Osteoblast (primary cell): ENCODE measurements around the gene OVAAL. TPM values are rescaled to one million over a fixed set of nuclear protein-coding genes. Genes with fewer than 3 reads are reported as not detected.

Source experiments
- DNase-seq: peaks from one replicate; pipeline ENCODE4 v3.0.0; 2011; ENCODE audit warnings: low spot score, mixed read lengths; ENCODE audit not compliant: insufficient read length; ENCODE audit errors: missing footprints
- H2AFZ ChIP-seq: 2 replicates; pipeline ENCODE4 v1.6.0; 2011; ENCODE audit warnings: mild to moderate bottlenecking, low read length
- H3K27ac ChIP-seq: 2 replicates; pipeline ENCODE4 v1.5.1; 2011; ENCODE audit warnings: mild to moderate bottlenecking, low read depth, low read length, moderate library complexity
- H3K27me3 ChIP-seq: 2 replicates; pipeline ENCODE4 v1.6.0; 2012; ENCODE audit warnings: mild to moderate bottlenecking, control low read depth, inconsistent platforms, low read length, moderate library complexity; ENCODE audit not compliant: insufficient read depth
- H3K36me3 ChIP-seq: 2 replicates; pipeline ENCODE4 v1.5.1; 2011; ENCODE audit warnings: mild to moderate bottlenecking, low read length, control low read depth, moderate library complexity; ENCODE audit not compliant: insufficient read depth
- H3K4me1 ChIP-seq: 2 replicates; pipeline ENCODE4 v1.5.1; 2011; ENCODE audit warnings: mild to moderate bottlenecking, low read length, control low read depth, moderate library complexity; ENCODE audit not compliant: insufficient read depth
- H3K4me2 ChIP-seq: 2 replicates; pipeline ENCODE4 v1.6.0; 2011; ENCODE audit warnings: mild to moderate bottlenecking, low read length; ENCODE audit not compliant: insufficient read depth
- H3K4me3 ChIP-seq: fragments of 200-600 bp; sonication (generic); 3 replicates; pipeline ENCODE4 v1.5.1; 2012; ENCODE audit warnings: mild to moderate bottlenecking, low read length, inconsistent platforms; ENCODE audit not compliant: insufficient read depth
- H3K79me2 ChIP-seq: 2 replicates; pipeline ENCODE4 v1.6.0; 2012; ENCODE audit warnings: mild to moderate bottlenecking, low read length, control low read depth, inconsistent platforms; ENCODE audit not compliant: insufficient read depth
- H3K9me3 ChIP-seq: 2 replicates; pipeline ENCODE4 v1.5.1; 2011; ENCODE audit warnings: low read depth, low read length, control low read depth
- H4K20me1 ChIP-seq: 2 replicates; pipeline ENCODE4 v1.6.0; 2012; ENCODE audit warnings: mild to moderate bottlenecking, low read length, control low read depth; ENCODE audit not compliant: insufficient read depth
- CTCF ChIP-seq: IDR thresholded peaks from 2 replicates; pipeline ENCODE4 v1.5.1; 2011; ENCODE audit warnings: mild to moderate bottlenecking, low read depth, low read length, moderate library complexity; ENCODE audit errors: extremely low read depth
- total RNA-seq: library from RNA; depleted of rRNA; stranded (reverse); fragments of >200 nt; gene quantifications from 2 replicates; pipeline ENCODE4 v1.2.3, GENCODE V29; 2012

OVAAL gene
- total RNA-seq, 1 donor, result not detected

GRCh38 chr1:180560868-180561600 lies 2.3 kb downstream of the OVAAL start:
- no peaks in the 10 kb centered on the region for H3K79me2 ChIP-seq
- H3K27ac ChIP-seq, result peak overlapping the region; percentile 41
- peaks cover 31% of the 10 kb centered on the region for H3K4me1 ChIP-seq
- no peak for TF ChIP-seq CTCF
- H3K36me3 ChIP-seq, result no peaks in the 10 kb centered on the region
- H3K4me2 ChIP-seq, result peak overlapping the region; percentile 25
- H3K27me3 ChIP-seq, result no peaks in the 10 kb centered on the region
- no peaks in the 10 kb centered on the region for H3K9me3 ChIP-seq
- H2AFZ ChIP-seq, result no peak overlapping the region
- DNase-seq, result peak; percentile 47
- no peaks in the 10 kb centered on the region for H4K20me1 ChIP-seq
- H3K4me3 ChIP-seq, result no peak overlapping the region

GRCh38 chr1:180562640-180563025 lies 3.9 kb downstream of the OVAAL start:
- Histone ChIP-seq H3K79me2 (no peaks in the 10 kb centered on the region), H3K36me3 (no peaks in the 10 kb centered on the region), H3K27me3 (no peaks in the 10 kb centered on the region), H3K4me3 (no peak overlapping the region), H4K20me1 (no peaks in the 10 kb centered on the region), H3K4me2 (peak overlapping the region; percentile 7), H3K4me1 (peaks cover 31% of the 10 kb centered on the region), H3K27ac (peak overlapping the region; percentile 46), H2AFZ (peak overlapping the region; percentile 74), H3K9me3 (no peaks in the 10 kb centered on the region)
- no peak for DNase-seq
- no peak for TF ChIP-seq CTCF

- Histone ChIP-seq H3K4me2 (peak overlapping the region; percentile 7), H3K4me1 (peaks cover 31% of the 10 kb centered on the region), H3K36me3 (no peaks in the 10 kb centered on the region), H3K79me2 (no peaks in the 10 kb centered on the region), H3K4me3 (no peak overlapping the region), H3K27me3 (no peaks in the 10 kb centered on the region), H2AFZ (peak overlapping the region; percentile 76), H3K9me3 (no peaks in the 10 kb centered on the region), H4K20me1 (no peaks in the 10 kb centered on the region), H3K27ac (peak overlapping the region; percentile 50)
- no peak for TF ChIP-seq CTCF
- DNase-seq, result peak; percentile 72
These were observed 4.5 kb downstream of the OVAAL start for GRCh38 chr1:180563026-180563827.
